Activated CD8-positive, alpha-beta memory T cell treated with anti-CD3 and anti-CD28 coated beads for 1 hour (primary cell): ENCODE results near the gene ANGEL1.

Source experiments
- DNase-seq, 2 donors: peaks; one replicate each; pipeline ENCODE4 v3.0.0-alpha.2; 2020; ENCODE audit warnings: low read depth in 1 of 2; ENCODE audit errors: extremely low read depth in 1 of 2

Gene ANGEL1

GRCh38 chr14:76780360-76780759, 32.3 kb downstream of the ANGEL1 start:
- no peak for DNase-seq

- DNase-seq, result no peak
Observed at GRCh38 chr14:76780058-76780345, 32.7 kb downstream of the ANGEL1 start.

- no peak for DNase-seq
Observed at GRCh38 chr14:76779221-76780057, 33.2 kb downstream of the ANGEL1 start.

- DNase-seq, result no peak
Observed at GRCh38 chr14:76778546-76779215, 34.0 kb downstream of the ANGEL1 start.

- no peak for DNase-seq
Observed at GRCh38 chr14:76777721-76778120, 35.0 kb downstream of the ANGEL1 start.

- no peak for DNase-seq
Observed at GRCh38 chr14:76776428-76777251, 36.0 kb downstream of the ANGEL1 start.

- no peak for DNase-seq
Observed at GRCh38 chr14:76775695-76776427, 36.8 kb downstream of the ANGEL1 start.

GRCh38 chr14:76774821-76775694, 37.6 kb downstream of the ANGEL1 start:
- no peak for DNase-seq

GRCh38 chr14:76773956-76774820, 38.5 kb downstream of the ANGEL1 start:
- DNase-seq, result no peak

- DNase-seq, result no peak
Observed at GRCh38 chr14:76773188-76773885, 39.3 kb downstream of the ANGEL1 start.

GRCh38 chr14:76772300-76773187, 40.1 kb downstream of the ANGEL1 start:
- no peak for DNase-seq

GRCh38 chr14:76771437-76771980, 41.2 kb downstream of the ANGEL1 start:
- DNase-seq, result no peak

GRCh38 chr14:76770521-76771436, 41.9 kb downstream of the ANGEL1 start:
- no peak for DNase-seq

- DNase-seq, result no peak
Observed at GRCh38 chr14:76769636-76770292, 42.9 kb downstream of the ANGEL1 start.

- no peak for DNase-seq
Observed at GRCh38 chr14:76768671-76769500, 43.8 kb downstream of the ANGEL1 start.
